Astrocyte of the spinal cord (primary cell): ENCODE measurements around the gene XXYLT1.

Source experiments
- DNase-seq: peaks from one replicate; pipeline ENCODE4 v3.0.0; 2011; ENCODE audit warnings: low read depth, low spot score
- H3K4me3 ChIP-seq: 2 replicates; pipeline ENCODE4 v1.5.1; 2011; ENCODE audit warnings: low read depth, mild to moderate bottlenecking, low read length, moderate library complexity
- CTCF ChIP-seq: IDR thresholded peaks from 2 replicates; pipeline ENCODE4 v1.5.1; 2012; ENCODE audit warnings: low read depth, mild to moderate bottlenecking, low read length, inconsistent platforms
- in situ Hi-C: cut with HindIII; loops from 2 replicates; pipeline ENCODE4 v1.10.0; 2017; ENCODE audit warnings: low sequenced_read_pairs

Gene XXYLT1

GRCh38 chr3:195207731-195208130 lies 63.2 kb downstream of the XXYLT1 start:
- DNase-seq: no peak
- in situ Hi-C loops: no loop called here
- H3K4me3 ChIP-seq: no peak overlapping the region
- no peak for TF ChIP-seq CTCF

- DNase-seq: no peak
- no peak for TF ChIP-seq CTCF
- no peak overlapping the region for H3K4me3 ChIP-seq
- in situ Hi-C loops: no loop called here
Measured at GRCh38 chr3:195207056-195207455, 63.9 kb downstream of the XXYLT1 start.

GRCh38 chr3:195204360-195205163 lies 66.4 kb downstream of the XXYLT1 start:
- peak; percentile 61 for DNase-seq
- no peak for TF ChIP-seq CTCF
- no peak overlapping the region for H3K4me3 ChIP-seq
- in situ Hi-C loops: no loop called here

GRCh38 chr3:195203606-195204005 lies 67.4 kb downstream of the XXYLT1 start:
- in situ Hi-C loops: no loop called here
- DNase-seq: no peak

GRCh38 chr3:195201295-195201694 lies 69.7 kb downstream of the XXYLT1 start:
- in situ Hi-C loops: no loop called here
- peak; percentile 38 for DNase-seq
- TF ChIP-seq CTCF: no peak
- no peak overlapping the region for H3K4me3 ChIP-seq

More at GRCh38 chr3:195203606-195204005, 67.4 kb downstream of the XXYLT1 start:
- no peak overlapping the region for H3K4me3 ChIP-seq
- TF ChIP-seq CTCF: no peak

GRCh38 chr3:195200010-195200822 lies 70.7 kb downstream of the XXYLT1 start:
- in situ Hi-C loops: no loop called here
- no peak for DNase-seq
- no peak overlapping the region for H3K4me3 ChIP-seq
- no peak for TF ChIP-seq CTCF
